Choroid plexus epithelial cell (primary cell): Measurements from ENCODE around the gene IGFL1.
"Not testable (repeated sequence)": the region's sequence is repeated elsewhere in the genome, so short reads cannot be mapped to it uniquely, and the experiment has no call there.

ENCODE experiments used
- DNase-seq: peaks from one replicate; pipeline ENCODE4 v3.0.0-alpha.2; 2010; ENCODE audit warnings: low read depth
- H3K4me3 ChIP-seq: 2 replicates; pipeline ENCODE4 v1.5.1; 2011; ENCODE audit warnings: low read depth, mild to moderate bottlenecking, control low read depth, low read length, moderate library complexity
- CTCF ChIP-seq: conservative IDR thresholded peaks from 2 replicates; pipeline ENCODE4 v1.5.1; 2011; ENCODE audit warnings: low read depth, mild to moderate bottlenecking, control low read depth, inconsistent platforms, low read length, moderate library complexity

The IGFL1 gene

DNA sequence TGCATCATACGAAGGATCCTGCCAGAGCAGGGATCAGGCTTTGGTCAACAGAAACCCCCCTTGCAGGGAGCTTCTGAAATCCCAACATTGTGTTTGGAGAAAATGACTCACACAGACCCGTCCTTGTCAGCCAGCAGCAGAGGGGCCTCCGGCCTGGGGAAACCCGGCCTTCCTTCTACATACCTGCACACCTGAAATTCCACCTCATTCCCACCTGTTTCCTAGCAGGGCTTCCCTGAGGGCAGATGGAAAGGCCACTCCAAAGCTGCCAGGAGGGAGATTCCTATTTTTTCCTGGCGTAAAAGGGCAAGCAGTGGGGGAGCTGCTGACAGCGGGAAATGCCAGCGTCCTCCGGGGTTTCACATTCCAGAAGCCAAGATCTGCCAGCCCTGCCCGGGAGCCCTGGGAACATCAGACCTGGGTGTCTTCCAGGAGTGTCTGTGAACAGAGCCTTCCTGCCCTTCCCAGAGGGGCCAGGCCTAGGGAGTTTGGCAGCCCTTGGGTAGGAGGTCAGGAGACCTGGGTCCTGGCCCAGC, 3.0 kb upstream of the IGFL1 start:
- TF ChIP-seq CTCF = no peak
- DNase-seq = no peak
- no peak overlapping the region for H3K4me3 ChIP-seq

DNA sequence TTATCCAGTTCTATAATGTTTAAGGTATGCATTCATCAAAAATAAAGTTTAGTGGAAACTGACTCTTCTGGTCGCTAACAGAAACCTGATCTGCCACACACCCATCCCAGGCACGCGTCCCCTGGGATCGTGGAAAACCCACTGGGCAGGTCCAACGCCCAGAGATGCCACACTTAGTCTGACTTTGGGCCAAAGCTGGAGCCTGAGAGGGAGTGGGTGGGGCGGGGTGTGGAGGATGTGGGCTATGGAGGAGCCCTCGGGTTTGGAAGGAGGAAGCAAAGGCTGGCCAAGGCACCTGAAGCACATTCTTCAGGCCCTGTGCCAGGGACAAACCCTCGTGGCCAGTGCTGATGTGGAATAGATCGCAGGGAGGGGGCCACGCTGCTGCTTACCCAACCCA, 2.5 kb downstream of the IGFL1 start:
- no peak for DNase-seq
- H3K4me3 ChIP-seq = no peak overlapping the region
- TF ChIP-seq CTCF = no peak

- no peak overlapping the region for H3K4me3 ChIP-seq
- TF ChIP-seq CTCF = no peak
- DNase-seq = no peak
Observed at GRCh38 chr19:46232468-46232867, 2.9 kb downstream of the IGFL1 start.

GRCh38 chr19:46232938-46233621, 3.5 kb downstream of the IGFL1 start:
- H3K4me3 ChIP-seq = no peak overlapping the region
- no peak for DNase-seq
- TF ChIP-seq CTCF = no peak

DNA sequence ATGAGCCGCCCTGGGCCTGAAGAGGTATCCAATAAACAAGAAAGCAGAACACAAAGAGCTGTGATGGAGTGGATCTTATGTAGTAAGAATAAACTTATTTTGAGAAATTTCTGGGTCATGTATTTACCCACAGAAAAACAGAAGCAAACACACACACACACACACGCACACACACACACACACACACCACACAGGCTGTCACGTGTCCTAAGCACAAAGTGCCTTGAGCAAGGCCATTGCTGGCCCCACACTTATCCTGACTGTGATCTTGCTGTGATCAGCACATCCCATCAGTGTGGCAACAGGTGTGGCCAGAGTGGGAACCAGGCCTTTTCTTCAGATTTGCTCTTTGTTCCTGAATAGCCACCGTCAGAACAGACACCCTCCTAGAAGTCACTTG, 4.3 kb downstream of the IGFL1 start:
- not testable (repeated sequence) for DNase-seq, H3K4me3 ChIP-seq

DNA sequence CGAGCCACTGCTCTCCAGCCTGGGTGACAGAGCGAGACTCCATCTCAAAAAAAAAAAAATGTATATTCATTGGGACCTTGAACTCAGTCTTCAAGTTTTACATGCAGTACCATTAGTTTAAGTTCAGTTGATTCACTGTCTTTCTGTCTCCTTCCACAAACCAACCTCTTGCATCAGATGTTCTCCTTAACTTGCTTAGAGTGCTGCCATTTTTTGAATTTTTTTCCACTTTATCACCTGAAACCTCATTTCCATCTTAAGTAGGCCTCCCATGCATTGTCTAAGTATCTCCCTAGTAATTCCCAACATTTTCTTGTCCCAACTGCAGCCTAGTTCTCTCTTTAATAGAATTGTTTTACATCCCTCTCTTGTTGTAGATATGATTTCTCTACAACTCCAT, 8.6 kb downstream of the IGFL1 start:
- not testable (repeated sequence) for H3K4me3 ChIP-seq, DNase-seq

DNA sequence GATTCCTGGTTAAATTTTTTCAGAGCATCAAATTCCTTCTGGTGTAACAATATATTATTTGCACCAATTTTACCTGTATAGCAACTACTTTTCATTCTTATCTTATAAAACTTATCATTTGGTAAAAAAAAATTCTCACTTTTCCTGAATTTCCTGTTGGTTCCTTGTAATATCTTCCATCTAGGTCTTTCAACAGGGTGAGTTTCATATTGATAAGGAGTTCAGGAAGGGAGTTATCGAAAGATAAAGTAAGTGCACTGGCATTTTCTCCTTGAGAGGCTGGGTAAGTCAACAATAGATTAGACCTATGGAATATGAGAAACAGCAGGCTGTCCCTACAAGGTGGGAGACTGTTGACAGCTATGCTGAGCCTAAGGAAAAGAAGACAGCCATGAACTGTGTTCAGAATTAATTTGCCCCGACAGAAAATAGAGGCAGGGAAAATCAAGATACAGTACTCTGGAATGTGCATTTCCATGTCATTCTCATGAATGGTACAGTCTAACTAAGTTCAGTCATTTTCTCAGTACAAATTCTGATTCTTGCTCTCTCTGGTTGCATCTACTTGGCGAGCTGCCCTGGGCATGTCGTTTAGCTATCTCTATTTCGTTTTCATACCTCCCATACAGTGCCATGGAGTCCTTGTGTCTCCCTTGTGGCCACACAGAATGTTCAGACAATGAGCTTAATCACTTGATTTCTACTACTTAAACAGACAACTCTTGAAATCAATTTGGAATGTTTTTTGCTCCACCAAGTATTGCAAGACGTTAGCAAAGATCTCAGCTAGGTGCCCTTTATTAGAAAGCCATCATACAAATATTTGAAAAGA, 9.9 kb downstream of the IGFL1 start:
- no peak overlapping the region for H3K4me3 ChIP-seq
- TF ChIP-seq CTCF = no peak
- no peak for DNase-seq

DNA sequence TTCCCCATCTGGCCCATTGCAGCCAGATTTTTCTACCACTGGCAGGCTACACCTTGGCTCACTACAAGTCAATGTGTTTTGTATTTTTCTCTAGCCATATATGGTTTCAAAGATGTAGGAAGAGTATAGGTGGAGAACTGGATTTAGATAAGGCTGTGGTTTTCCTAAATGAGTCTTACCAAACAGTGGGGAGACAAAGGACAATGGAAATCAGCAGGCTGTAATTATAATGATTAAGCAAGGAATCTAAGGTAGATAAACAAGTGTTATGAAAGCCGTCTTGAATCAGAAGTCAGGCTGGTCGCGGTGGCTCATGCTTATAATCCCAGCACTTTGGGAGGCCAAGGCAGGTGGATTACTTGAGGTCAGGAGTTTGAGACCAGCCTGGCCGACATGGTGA, 11.2 kb downstream of the IGFL1 start:
- no peak overlapping the region for H3K4me3 ChIP-seq
- TF ChIP-seq CTCF = no peak
- DNase-seq = no peak
